ENCODE results near the gene PRSS58.

PRSS58 gene

DNA sequence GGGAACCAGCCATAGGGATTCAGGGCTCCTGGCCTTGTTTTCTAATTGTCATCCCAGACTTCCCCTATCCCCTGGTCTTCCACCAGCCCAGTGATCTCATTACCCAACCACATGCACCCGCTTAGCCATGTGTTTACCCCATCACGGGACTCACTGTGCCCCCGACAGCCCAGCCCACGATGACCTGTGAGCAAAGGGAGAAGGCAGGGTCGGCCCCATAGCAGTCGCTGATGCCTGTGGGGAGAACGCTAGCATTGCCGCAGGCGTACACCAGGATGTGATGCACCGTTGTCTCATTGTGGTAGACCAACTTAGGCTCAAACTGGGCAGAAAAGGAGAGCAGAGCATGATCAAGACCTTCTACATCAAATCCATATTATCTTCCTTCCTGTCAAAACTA lies 14.0 kb downstream of the PRSS58 start:
- TF ChIP-seq, protein P1, sequence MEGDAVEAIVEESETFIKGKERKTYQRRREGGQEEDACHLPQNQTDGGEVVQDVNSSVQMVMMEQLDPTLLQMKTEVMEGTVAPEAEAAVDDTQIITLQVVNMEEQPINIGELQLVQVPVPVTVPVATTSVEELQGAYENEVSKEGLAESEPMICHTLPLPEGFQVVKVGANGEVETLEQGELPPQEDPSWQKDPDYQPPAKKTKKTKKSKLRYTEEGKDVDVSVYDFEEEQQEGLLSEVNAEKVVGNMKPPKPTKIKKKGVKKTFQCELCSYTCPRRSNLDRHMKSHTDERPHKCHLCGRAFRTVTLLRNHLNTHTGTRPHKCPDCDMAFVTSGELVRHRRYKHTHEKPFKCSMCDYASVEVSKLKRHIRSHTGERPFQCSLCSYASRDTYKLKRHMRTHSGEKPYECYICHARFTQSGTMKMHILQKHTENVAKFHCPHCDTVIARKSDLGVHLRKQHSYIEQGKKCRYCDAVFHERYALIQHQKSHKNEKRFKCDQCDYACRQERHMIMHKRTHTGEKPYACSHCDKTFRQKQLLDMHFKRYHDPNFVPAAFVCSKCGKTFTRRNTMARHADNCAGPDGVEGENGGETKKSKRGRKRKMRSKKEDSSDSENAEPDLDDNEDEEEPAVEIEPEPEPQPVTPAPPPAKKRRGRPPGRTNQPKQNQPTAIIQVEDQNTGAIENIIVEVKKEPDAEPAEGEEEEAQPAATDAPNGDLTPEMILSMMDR (IDR thresholded peaks at IDR 0.05; ENCODE audit: low read depth, low read length) = no peak
- H3K27me3 ChIP-seq = no peaks in the 10 kb centered on the region
- DNase-seq = no peak
- no peaks in the 10 kb centered on the region for H3K36me3 ChIP-seq
- no peak overlapping the region for H3K4me3 ChIP-seq (ENCODE audit: low read depth, low read length)
- no peaks in the 10 kb centered on the region for H3K9me3 ChIP-seq
- no peaks in the 10 kb centered on the region for H3K4me1 ChIP-seq

DNA sequence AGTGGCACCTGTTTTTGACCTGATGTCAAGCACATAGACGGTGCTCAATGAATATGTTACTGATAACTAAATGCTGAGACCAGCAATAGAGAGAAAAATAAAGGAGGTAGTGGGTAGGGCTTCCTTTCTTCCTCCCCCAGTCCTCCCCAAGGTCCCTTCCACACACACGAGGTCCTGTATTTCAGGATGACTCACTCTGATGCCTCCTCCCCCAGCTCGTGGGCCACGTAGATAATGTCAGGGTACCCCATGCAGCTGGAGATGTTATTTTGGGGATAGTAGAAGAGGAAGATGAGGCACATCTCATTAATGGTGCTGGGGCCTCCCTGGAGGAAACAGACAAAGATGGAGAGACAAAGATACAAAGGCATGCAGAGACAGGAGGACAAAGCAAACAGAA lies 17.3 kb downstream of the PRSS58 start:
- no peaks in the 10 kb centered on the region for H3K27me3 ChIP-seq
- TF ChIP-seq, protein P1 (IDR thresholded peaks at IDR 0.05; ENCODE audit: low read depth, low read length) = no peak
- no peak overlapping the region for H3K4me3 ChIP-seq (ENCODE audit: low read depth, low read length)
- no peak for DNase-seq
- no peaks in the 10 kb centered on the region for H3K9me3 ChIP-seq
- H3K36me3 ChIP-seq = no peaks in the 10 kb centered on the region
- H3K4me1 ChIP-seq = no peaks in the 10 kb centered on the region

- Histone ChIP-seq H3K27me3 (no peaks in the 10 kb centered on the region), H3K9me3 (no peaks in the 10 kb centered on the region), H3K4me3 (ENCODE audit: low read depth, low read length) (no peak overlapping the region), H3K36me3 (no peaks in the 10 kb centered on the region), H3K4me1 (no peaks in the 10 kb centered on the region)
- TF ChIP-seq, protein P1 (IDR thresholded peaks at IDR 0.05; ENCODE audit: low read depth, low read length) = peak; percentile 14; the same call in 1 of the 2 replicates
- DNase-seq = peak; percentile 43
These were observed 26.1 kb downstream of the PRSS58 start for GRCh38 chr7:142231716-142232115.

DNA sequence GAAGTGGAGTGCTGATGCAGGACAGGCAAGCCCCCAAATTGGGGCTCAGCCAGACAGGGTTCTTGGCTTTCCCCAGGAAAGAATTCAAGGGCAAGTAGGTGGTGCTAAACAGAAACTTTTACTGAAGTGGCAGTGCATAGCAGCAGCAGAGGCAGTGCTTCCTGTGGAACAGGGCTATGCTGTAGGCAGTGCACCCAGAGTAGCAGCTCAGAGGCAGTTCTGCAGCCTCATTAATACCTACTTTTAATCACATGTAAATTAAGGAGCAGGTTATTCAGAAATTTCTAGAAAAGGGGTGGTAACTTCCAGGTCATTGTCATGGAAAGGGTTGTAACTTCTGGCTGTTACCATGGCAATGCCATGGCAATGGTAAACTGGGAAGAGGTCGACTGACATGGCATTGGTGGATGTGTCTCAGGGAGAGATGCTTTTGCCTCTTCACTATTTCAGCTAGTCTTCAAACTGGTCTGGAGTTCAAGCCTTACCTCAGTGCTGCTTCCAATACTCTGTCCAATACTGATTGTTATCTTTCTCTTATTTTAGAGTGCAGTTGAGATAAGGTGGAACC lies 29.2 kb downstream of the PRSS58 start:
- Histone ChIP-seq H3K27me3 (no peaks in the 10 kb centered on the region), H3K9me3 (no peaks in the 10 kb centered on the region), H3K4me1 (no peaks in the 10 kb centered on the region), H3K4me3 (ENCODE audit: low read depth, low read length) (no peak overlapping the region), H3K36me3 (no peaks in the 10 kb centered on the region)
- no peak for DNase-seq
- TF ChIP-seq, protein P1 (IDR thresholded peaks at IDR 0.05; ENCODE audit: low read depth, low read length) = no peak
